Spleen (tissue), 11 donors: Measurements from ENCODE around the gene GNPAT. TPM values are rescaled to one million over a fixed set of nuclear protein-coding genes. Genes with fewer than 3 reads are reported as not detected.

Experiments used
- DNase-seq: peaks from one replicate; pipeline ENCODE4 v3.0.0-alpha.2; 2020
- H3K27ac ChIP-seq, 8 donors: fragments of 200-600 bp; sonication (generic) in 7 of 8; 1 replicate in 4 of 8; 2 replicates in 4 of 8; pipeline versions ENCODE4 v1.5.0 to v1.8.0; 2016 to 2021; ENCODE audit warnings: inconsistent platforms in 4 of 8, mild to moderate bottlenecking in 4 of 8, moderate library complexity in 1 of 8
- H3K27me3 ChIP-seq, 7 donors: fragments of 200-600 bp; sonication (generic) in 6 of 7; replicated peaks in 1 of 7; 1 replicate in 4 of 7; 2 replicates in 3 of 7; pipeline versions ENCODE4 v1.5.0 to v1.8.0; 2016 to 2021; ENCODE audit warnings: inconsistent platforms in 3 of 7, mild to moderate bottlenecking in 1 of 7
- H3K36me3 ChIP-seq, 6 donors: fragments of 200-600 bp; sonication (generic) in 5 of 6; 1 replicate in 4 of 6; 2 replicates in 2 of 6; pipeline versions ENCODE4 v1.5.0 to v1.8.0; 2016 to 2021; ENCODE audit warnings: inconsistent platforms in 2 of 6
- H3K4me1 ChIP-seq, 6 donors: fragments of 200-600 bp; sonication (generic) in 5 of 6; 1 replicate in 3 of 6; 2 replicates in 3 of 6; pipeline versions ENCODE4 v1.5.0 to v1.8.0; 2016 to 2021; ENCODE audit warnings: inconsistent platforms in 3 of 6
- H3K4me3 ChIP-seq, 8 donors: fragments of 200-600 bp; sonication (generic) in 7 of 8; 1 replicate in 4 of 8; 2 replicates in 4 of 8; pipeline versions ENCODE4 v1.5.0 to v1.8.0; 2016 to 2021; ENCODE audit warnings: inconsistent platforms in 4 of 8, mild to moderate bottlenecking in 4 of 8, moderate library complexity in 2 of 8
- H3K9me3 ChIP-seq, 8 donors: fragments of 200-600 bp; sonication (generic) in 7 of 8; 1 replicate in 4 of 8; 2 replicates in 4 of 8; pipeline versions ENCODE4 v1.5.0 to v1.8.0; 2016 to 2021; ENCODE audit warnings: inconsistent platforms in 4 of 8
- POLR2A ChIP-seq, 3 donors: fragments of 450-650 bp; IDR thresholded peaks; one replicate each; pipeline ENCODE4 v1.5.1; 2017; ENCODE audit warnings: antibody characterized with exemption in 3 of 3, mild to moderate bottlenecking in 1 of 3
- POLR2AphosphoS5 ChIP-seq, 3 donors: sonication (generic); formaldehyde crosslinking; IDR thresholded peaks; one replicate each; pipeline ENCODE4 v1.5.1; 2017; ENCODE audit warnings: antibody characterized with exemption in 3 of 3
- WGBS, 5 donors: extraction: QIAGEN DNeasy Blood & Tissue Kit in 3 of 5; methylation state at CpG; one replicate each; pipeline versions ENCODE4 v1.1.5 to v1.1.7; 2013 to 2018; 5-methylcytosine and 5-hydroxymethylcytosine counted together
- intact Hi-C: fragments of 100-400 bp; cut with DNase I; formaldehyde crosslinking; loops from one replicate; pipeline ENCODE4 v1.15.0; 2023; ENCODE audit warnings: low total_unique reads
- polyA plus RNA-seq, 3 donors: library from polyadenylated mRNA; stranded (reverse); fragments of 200-250 nt; gene quantifications; one replicate each; pipeline ENCODE4 v1.2.1, GENCODE V29; 2013
- total RNA-seq, 7 donors: library from RNA; depleted of rRNA in 3 of 7; stranded (reverse); fragments of >200 nt in 3 of 7; fragmentation: NEBNext Ultra II Directional in 4 of 7; extraction: Animal tissue kit (Norgen Biotek cat#: 25700) in 4 of 7; gene quantifications; one replicate each; pipeline versions ENCODE4 v1.1.0 to v1.2.1, GENCODE V29; 2016 to 2021
- TF ChIP-seq, protein P1 (sequence below), 11 experiments: fragments of 200-600 bp in 7 of 11; fragments of 450-650 bp in 4 of 11; sonication (generic) in 4 of 11; IDR thresholded peaks in 8 of 11; conservative IDR thresholded peaks in 3 of 11; 1 replicate in 7 of 11; 2 replicates in 4 of 11; pipeline versions ENCODE4 v1.4.0 to v1.8.0; 2016 to 2021; ENCODE audit warnings: antibody characterized with exemption in 11 of 11, inconsistent platforms in 4 of 11, mild to moderate bottlenecking in 1 of 11
- donor health status: healthy with polysubstance abuse.
- donor health status: DM: no; HTN: no; CAD: no; lungs with moderate emphysema.
- donor health status: DM: no; HTN: no; CAD: no.
- donor health status: Bipolar disorder and iron deficiency.
- donor health status: healthy.
- donor health status: DM: no; HTN: no; CAD: no.
- donor health status: DM: yes; HTN: yes; CAD: no.

The GNPAT gene
- total and polyA plus RNA-seq, 10 donors = 27.7 to 42.9 (median 34.0) TPM

DNA sequence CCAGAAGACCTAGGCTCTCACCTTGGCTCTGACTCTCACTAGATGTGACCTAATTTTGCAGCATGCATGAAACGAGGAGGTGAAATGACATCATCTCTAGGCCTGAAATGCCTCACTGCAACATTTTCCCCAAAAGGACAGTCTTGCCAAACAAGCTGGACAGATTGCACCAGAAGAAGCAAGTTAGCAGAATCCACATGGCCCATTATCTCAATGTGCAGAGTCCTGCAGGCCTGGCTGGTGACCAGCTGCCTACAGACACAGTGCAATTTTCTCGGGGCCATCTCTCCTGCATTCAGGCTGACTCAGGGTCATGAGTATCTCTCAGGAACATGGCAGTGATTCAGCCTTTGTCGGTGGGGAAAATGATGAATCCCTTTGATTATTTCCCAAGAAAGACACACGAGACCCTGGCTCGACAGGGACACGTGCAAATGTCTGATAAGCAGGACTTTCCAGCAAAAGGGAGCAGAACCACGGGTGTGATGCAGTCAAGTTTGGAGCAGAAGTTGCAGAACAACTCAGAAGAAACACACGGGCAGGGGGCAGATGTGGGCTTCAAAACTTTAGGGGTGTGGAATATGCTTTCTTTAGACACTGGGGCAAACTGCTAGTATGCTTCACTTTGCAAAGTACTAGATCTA is 40.5 kb upstream of the GNPAT start:
- peaks cover 0 to 7% (median 0%) of the 10 kb centered on the region in 6 donors for H3K4me1 ChIP-seq
- peak; percentile 35 for DNase-seq
- TF ChIP-seq, protein P1, sequence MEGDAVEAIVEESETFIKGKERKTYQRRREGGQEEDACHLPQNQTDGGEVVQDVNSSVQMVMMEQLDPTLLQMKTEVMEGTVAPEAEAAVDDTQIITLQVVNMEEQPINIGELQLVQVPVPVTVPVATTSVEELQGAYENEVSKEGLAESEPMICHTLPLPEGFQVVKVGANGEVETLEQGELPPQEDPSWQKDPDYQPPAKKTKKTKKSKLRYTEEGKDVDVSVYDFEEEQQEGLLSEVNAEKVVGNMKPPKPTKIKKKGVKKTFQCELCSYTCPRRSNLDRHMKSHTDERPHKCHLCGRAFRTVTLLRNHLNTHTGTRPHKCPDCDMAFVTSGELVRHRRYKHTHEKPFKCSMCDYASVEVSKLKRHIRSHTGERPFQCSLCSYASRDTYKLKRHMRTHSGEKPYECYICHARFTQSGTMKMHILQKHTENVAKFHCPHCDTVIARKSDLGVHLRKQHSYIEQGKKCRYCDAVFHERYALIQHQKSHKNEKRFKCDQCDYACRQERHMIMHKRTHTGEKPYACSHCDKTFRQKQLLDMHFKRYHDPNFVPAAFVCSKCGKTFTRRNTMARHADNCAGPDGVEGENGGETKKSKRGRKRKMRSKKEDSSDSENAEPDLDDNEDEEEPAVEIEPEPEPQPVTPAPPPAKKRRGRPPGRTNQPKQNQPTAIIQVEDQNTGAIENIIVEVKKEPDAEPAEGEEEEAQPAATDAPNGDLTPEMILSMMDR (IDR thresholded peaks at IDR 0.05 in 8 of 11, conservative IDR thresholded peaks at IDR 0.05 in 3 of 11) = no peak
- no peak for TF ChIP-seq POLR2AphosphoS5 (IDR thresholded peaks at IDR 0.05)
- TF ChIP-seq POLR2A (IDR thresholded peaks at IDR 0.05) = no peak
- intact Hi-C loops = no loop called here
- H3K36me3 ChIP-seq = no peaks in the 10 kb centered on the region
- H3K9me3 ChIP-seq = no peaks in the 10 kb centered on the region
- H3K27me3 ChIP-seq = peaks cover 0 to 16% (median 0%) of the 10 kb centered on the region in 7 donors
- no peak overlapping the region for H3K4me3 ChIP-seq
- 70 to 79% (median 77%) methylated on average over 8 of the region's 8 CpGs for WGBS, 5 donors
- H3K27ac ChIP-seq = no peak overlapping the region

DNA sequence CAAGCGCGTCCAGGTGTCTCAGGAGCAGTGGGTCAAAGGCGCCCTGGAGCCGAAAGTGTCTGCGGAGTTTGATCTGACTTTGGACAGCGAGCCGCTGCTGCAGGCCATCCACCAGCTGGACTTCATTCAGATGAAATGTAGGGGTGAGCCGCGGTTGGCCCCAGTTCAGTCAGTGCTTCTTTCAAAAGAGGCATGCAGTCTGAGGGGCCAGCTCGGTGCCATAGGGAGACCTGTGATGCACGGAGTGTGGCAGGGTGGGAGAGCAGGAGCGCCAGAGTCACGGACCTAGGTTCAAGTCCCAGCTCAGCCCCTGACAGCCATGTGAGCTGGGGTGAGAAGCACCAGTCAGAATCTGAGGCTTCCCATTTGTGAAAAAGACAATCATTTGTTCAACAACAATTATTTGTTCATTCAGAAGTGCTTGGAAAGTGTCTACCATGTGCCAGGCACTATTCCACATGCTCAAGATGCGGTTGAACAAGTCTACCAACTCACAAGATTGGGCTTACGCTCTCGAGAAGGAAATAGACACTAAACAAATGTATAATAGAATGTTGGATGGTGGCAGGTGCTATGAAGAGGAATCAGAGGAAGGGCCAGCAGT is 39.5 kb upstream of the GNPAT start:
- H3K9me3 ChIP-seq = no peaks in the 10 kb centered on the region
- intact Hi-C loops = no loop called here
- 81 to 92% (median 85%) methylated on average over 12 to 16 of the region's 16 CpGs for WGBS, 5 donors

DNA sequence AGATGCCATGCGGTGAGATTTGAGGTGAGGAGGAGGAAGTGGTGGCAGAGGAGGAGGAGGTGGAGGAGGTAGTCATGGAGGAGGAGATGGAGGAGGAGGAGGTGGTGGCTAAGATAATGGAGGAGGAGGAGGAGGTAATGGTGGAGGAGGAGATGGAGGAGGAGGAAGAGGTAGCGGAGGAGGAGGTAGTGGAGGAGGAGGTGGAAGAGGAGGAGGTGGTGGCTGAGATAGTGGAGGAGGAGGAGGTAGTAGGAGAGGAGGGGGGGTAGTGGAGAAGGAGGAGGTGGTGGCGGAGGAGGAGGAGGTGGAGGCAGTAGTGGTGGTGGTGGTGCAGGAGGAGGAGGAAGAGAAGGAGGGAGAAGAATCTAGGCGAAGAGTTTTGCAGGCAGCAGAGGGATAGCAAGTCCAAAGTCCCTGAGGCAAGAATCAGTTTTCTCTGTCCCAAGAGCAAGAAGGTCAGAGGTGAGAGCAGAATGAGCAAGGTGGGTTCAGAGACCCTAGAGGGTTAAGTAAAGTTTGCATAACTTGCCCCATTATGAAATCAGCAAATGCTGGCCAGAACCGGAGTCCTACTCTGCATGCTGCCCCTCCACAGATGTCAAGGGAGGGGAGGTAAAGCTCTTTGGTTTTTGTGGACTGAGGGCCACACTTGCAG is 38.9 kb upstream of the GNPAT start:
- peaks cover 0 to 7% (median 0%) of the 10 kb centered on the region in 6 donors for H3K4me1 ChIP-seq
- H3K9me3 ChIP-seq = no peaks in the 10 kb centered on the region
- intact Hi-C loops = no loop called here
- H3K27ac ChIP-seq = no peak overlapping the region
- H3K27me3 ChIP-seq = peaks cover 0 to 16% (median 0%) of the 10 kb centered on the region in 7 donors
- no peak overlapping the region for H3K4me3 ChIP-seq
- H3K36me3 ChIP-seq = no peaks in the 10 kb centered on the region
- 57 to 64% (median 60%) methylated on average over 5 of the region's 5 CpGs for WGBS, 5 donors
- peak; percentile 5 for DNase-seq
- no peak for TF ChIP-seq POLR2A (IDR thresholded peaks at IDR 0.05)
- TF ChIP-seq POLR2AphosphoS5 (IDR thresholded peaks at IDR 0.05) = no peak
- TF ChIP-seq, protein P1 (IDR thresholded peaks at IDR 0.05 in 8 of 11, conservative IDR thresholded peaks at IDR 0.05 in 3 of 11) = no peak

More for the DNA sequence above, 39.5 kb upstream of the GNPAT start:
- Histone ChIP-seq H3K36me3 (no peaks in the 10 kb centered on the region), H3K27ac (no peak overlapping the region), H3K4me1 (peaks cover 0 to 7% (median 0%) of the 10 kb centered on the region in 6 donors), H3K27me3 (peaks cover 0 to 16% (median 0%) of the 10 kb centered on the region in 7 donors), H3K4me3 (no peak overlapping the region)
- DNase-seq = peak; percentile 56
- no peak for TF ChIP-seq POLR2AphosphoS5 (IDR thresholded peaks at IDR 0.05)
- no peak for TF ChIP-seq POLR2A (IDR thresholded peaks at IDR 0.05)
- TF ChIP-seq, protein P1 (IDR thresholded peaks at IDR 0.05 in 8 of 11, conservative IDR thresholded peaks at IDR 0.05 in 3 of 11) = no peak
